ENCODE measurements around the gene ITIH3.

- TF ChIP-seq CTCF (conservative IDR thresholded peaks at IDR 0.05 in 1 of 2, IDR thresholded peaks at IDR 0.05 in 1 of 2; ENCODE audit: extremely low read depth in 1 of 2, insufficient read depth in 1 of 2, low read depth in 1 of 2, low read length in 2 of 2) (no peak), EZH2 (IDR thresholded peaks at IDR 0.05; ENCODE audit: borderline replicate concordance, low read length) (no peak)
Measured at GRCh38 chr3:52791928-52792327, 2.7 kb upstream of the ITIH3 start.
